Measurements from ENCODE around the gene TTLL11. TPM values are rescaled to one million over a fixed set of nuclear protein-coding genes. Genes with fewer than 3 reads are reported as not detected.
A peak's percentile ranks its signal among the peaks of the same experiment; 100 is the strongest.

TTLL11 gene
- total RNA-seq, 6 experiments from 2014 or later, result 3.2 to 5.2 (median 4.1) TPM

GRCh38 chr9:121813519-121814210 lies 279.4 kb downstream of the TTLL11 start:
- H3K27me3 ChIP-seq, result no peaks in the 10 kb centered on the region
- WGBS (ENCODE audit: insufficient coverage, low coverage, low lambda C conversion rate, missing lambda C conversion rate), result 90% methylated on average over 8 of the region's 13 CpGs
- no peaks in the 10 kb centered on the region for H3K9me3 ChIP-seq
- H3K27ac ChIP-seq, result no peak overlapping the region
- peaks cover 0 to 32% (median 8%) of the 10 kb centered on the region in 4 donors for H3K4me1 ChIP-seq
- intact Hi-C loops (cut with DNase I), result no loop called here
- no peak overlapping the region for H3K4me3 ChIP-seq
- TF ChIP-seq POLR2A (IDR thresholded peaks at IDR 0.05) (no peak), CTCF (IDR thresholded peaks at IDR 0.05) (no peak)
- DNase-seq (no peak), ATAC-seq (no peak)
- no peaks in the 10 kb centered on the region for H3K36me3 ChIP-seq

GRCh38 chr9:121812159-121812735 lies 280.9 kb downstream of the TTLL11 start:
- H3K4me3 ChIP-seq, result no peak overlapping the region
- no peaks in the 10 kb centered on the region for H3K27me3 ChIP-seq
- DNase-seq (no peak), ATAC-seq (no peak)
- WGBS (ENCODE audit: insufficient coverage, low coverage, low lambda C conversion rate, missing lambda C conversion rate), result 96% methylated on average over 7 of the region's 12 CpGs
- H3K4me1 ChIP-seq, result peaks cover 0 to 32% (median 8%) of the 10 kb centered on the region in 4 donors
- no peak for TF ChIP-seq CTCF (IDR thresholded peaks at IDR 0.05)
- H3K27ac ChIP-seq, result no peak overlapping the region
- H3K36me3 ChIP-seq, result no peaks in the 10 kb centered on the region
- H3K9me3 ChIP-seq, result no peaks in the 10 kb centered on the region
- intact Hi-C loops (cut with DNase I), result no loop called here

GRCh38 chr9:121811751-121812150 lies 281.4 kb downstream of the TTLL11 start:
- DNase-seq (no peak), ATAC-seq (no peak)
- WGBS (ENCODE audit: insufficient coverage, low coverage, low lambda C conversion rate, missing lambda C conversion rate), result 100% methylated on average over 3 of the region's 10 CpGs
- Histone ChIP-seq H3K27ac (peak overlapping the region in 2 of 3 donors; percentile 41 to 62), H3K27me3 (no peaks in the 10 kb centered on the region), H3K4me1 (peaks cover 0 to 32% (median 8%) of the 10 kb centered on the region in 4 donors), H3K9me3 (no peaks in the 10 kb centered on the region), H3K4me3 (no peak overlapping the region), H3K36me3 (no peaks in the 10 kb centered on the region)
- TF ChIP-seq CTCF (IDR thresholded peaks at IDR 0.05), result no peak
- TF ChIP-seq POLR2A (IDR thresholded peaks at IDR 0.05), result no peak
- intact Hi-C loops (cut with DNase I), result no loop called here

- Histone ChIP-seq H3K4me3 (no peak overlapping the region), H3K9me3 (no peaks in the 10 kb centered on the region), H3K27me3 (no peaks in the 10 kb centered on the region), H3K36me3 (no peaks in the 10 kb centered on the region), H3K4me1 (peaks cover 0 to 32% (median 8%) of the 10 kb centered on the region in 4 donors), H3K27ac (peak overlapping the region in 2 of 3 donors; percentile 41 to 62)
- 30% methylated on average over 2 of the region's 9 CpGs for WGBS (ENCODE audit: insufficient coverage, low coverage, low lambda C conversion rate, missing lambda C conversion rate)
- peak; percentile 65 to 81 (median 81) for ATAC-seq
- TF ChIP-seq CTCF (IDR thresholded peaks at IDR 0.05) (no peak), POLR2A (IDR thresholded peaks at IDR 0.05) (no peak)
- DNase-seq, result peak; percentile 62 to 92 (median 90)
- intact Hi-C loops (cut with DNase I), result no loop called here
These were observed 282.0 kb downstream of the TTLL11 start for GRCh38 chr9:121811140-121811539.

Measured in right lobe of liver (tissue), 6 donors.